ENCODE data around the gene ARHGAP22.

DNA sequence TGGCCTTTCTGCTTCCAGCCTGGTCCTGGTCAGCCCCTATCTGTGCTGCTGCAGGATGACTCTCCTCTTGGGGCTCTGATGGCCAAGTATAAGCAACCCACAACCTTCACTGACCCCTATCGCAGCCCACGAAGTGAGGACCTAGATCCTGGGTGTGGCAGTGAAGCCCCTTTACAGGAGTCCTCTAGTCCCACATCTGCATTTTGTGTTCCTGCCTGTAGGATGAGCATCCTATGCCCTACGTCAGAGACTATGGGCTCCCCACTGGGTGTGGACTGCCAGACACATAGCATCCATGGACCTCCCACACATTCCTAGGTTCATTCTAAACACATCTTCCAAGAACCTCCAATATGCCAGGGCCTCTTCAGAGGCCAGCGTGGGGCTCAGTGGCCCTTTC, 29.0 kb downstream of the ARHGAP22 start:
- TF ChIP-seq POLR2A (IDR thresholded peaks at IDR 0.05; ENCODE audit: low read length): no peak
- TF ChIP-seq GATA1 (IDR thresholded peaks at IDR 0.05; ENCODE audit: low read depth, low read length): no peak
